SK-N-SH (cell line): ENCODE data around the gene RASSF9. TPM values are rescaled to one million over a fixed set of nuclear protein-coding genes. Genes with fewer than 3 reads are reported as not detected.

Experiments
- CTCF ChIA-PET: fragments of 300-600, 350-600 bp; formaldehyde crosslinking; extraction: SDS; loops from one replicate; lab custom pipeline; 2021; lab: Yijun Ruan, JAX
- POLR2A ChIA-PET: fragments of 350-600 bp; sonication (Branson Sonifier 250); formaldehyde crosslinking; extraction: SDS; loops from one replicate; lab custom pipeline; 2020; ENCODE audit warnings: antibody characterized with exemption, inconsistent platforms; lab: Yijun Ruan, JAX
- DNase-seq: peaks from one replicate; pipeline ENCODE4 v3.0.0; 2012
- H2AFZ ChIP-seq: fragments of 200-600 bp; sonication (generic); 2 replicates; pipeline ENCODE4 v1.8.1; 2016; ENCODE audit warnings: antibody characterized with exemption, mild to moderate bottlenecking, low read depth
- H3F3A ChIP-seq: fragments of 200-600 bp; sonication (generic); replicated peaks from 2 replicates; pipeline ENCODE3; 2016; ENCODE audit warnings: antibody characterized with exemption, mild to moderate bottlenecking; ENCODE audit not compliant: insufficient read depth
- H3K27ac ChIP-seq, 2 experiments: fragments of 200-500 bp in 1 of 2; fragments of 200-600 bp in 1 of 2; sonication (Bioruptor generic) in 1 of 2; sonication (generic), shearing (Covaris generic) in 1 of 2; 2 replicates each; pipeline versions ENCODE4 v1.5.1 to v1.6.1; 2014 to 2016; ENCODE audit warnings: low read depth in 2 of 2, inconsistent platforms in 1 of 2, low read length in 1 of 2, mild to moderate bottlenecking in 1 of 2, mixed read lengths in 1 of 2
- H3K27me3 ChIP-seq: fragments of 200-600 bp; sonication (generic), shearing (Covaris generic); 2 replicates; pipeline ENCODE4 v1.6.1; 2016; ENCODE audit warnings: mixed run types; ENCODE audit not compliant: insufficient read depth
- H3K36me3 ChIP-seq, 2 experiments: fragments of 200-500 bp in 1 of 2; fragments of 200-600 bp in 1 of 2; sonication (Bioruptor generic) in 1 of 2; sonication (generic) in 1 of 2; replicated peaks in 1 of 2; 2 replicates each; pipeline versions ENCODE3 to v1.5.1; 2014 to 2016; ENCODE audit warnings: low read length in 1 of 2, mild to moderate bottlenecking in 1 of 2; ENCODE audit not compliant: insufficient read depth in 2 of 2, control insufficient read depth in 1 of 2
- H3K4me1 ChIP-seq, 2 experiments: fragments of 200-500 bp in 1 of 2; fragments of 200-600 bp in 1 of 2; sonication (Bioruptor generic) in 1 of 2; sonication (generic), shearing (Covaris generic) in 1 of 2; 2 replicates each; pipeline versions ENCODE4 v1.5.1 to v1.6.1; 2014 to 2016; ENCODE audit warnings: low read depth in 1 of 2, low read length in 1 of 2, mixed run types in 1 of 2; ENCODE audit not compliant: insufficient read depth in 2 of 2, control insufficient read depth in 1 of 2
- H3K4me2 ChIP-seq: fragments of 200-600 bp; sonication (generic), shearing (Covaris generic); 2 replicates; pipeline ENCODE4 v1.6.1; 2017; ENCODE audit warnings: mixed run types
- H3K4me3 ChIP-seq, 2 experiments: fragments of 200-500 bp in 1 of 2; fragments of 200-600 bp in 1 of 2; sonication (Bioruptor generic) in 1 of 2; sonication (generic), shearing (Covaris generic) in 1 of 2; 2 replicates each; pipeline versions ENCODE4 v1.5.1 to v1.8.1; 2014 to 2016; ENCODE audit warnings: low read depth in 2 of 2, inconsistent platforms in 1 of 2, low read length in 1 of 2, mild to moderate bottlenecking in 1 of 2, mixed read lengths in 1 of 2, moderate library complexity in 1 of 2
- H3K79me2 ChIP-seq: fragments of 200-600 bp; sonication (generic); 2 replicates; pipeline ENCODE4 v1.8.1; 2017; ENCODE audit warnings: mild to moderate bottlenecking; ENCODE audit not compliant: insufficient read depth
- H3K9ac ChIP-seq: fragments of 200-600 bp; sonication (generic); 2 replicates; pipeline ENCODE4 v1.6.1; 2017; ENCODE audit warnings: mixed run types
- H3K9me2 ChIP-seq: fragments of 200-600 bp; sonication (generic); 2 replicates; pipeline ENCODE4 v1.6.1; 2017; ENCODE audit warnings: mixed run types
- H3K9me3 ChIP-seq: fragments of 200-600 bp; sonication (generic); 2 replicates; pipeline ENCODE4 v1.6.1; 2017; ENCODE audit warnings: mixed run types, mild to moderate bottlenecking, moderate library complexity
- H4K20me1 ChIP-seq: fragments of 200-600 bp; sonication (generic); 2 replicates; pipeline ENCODE4 v1.6.1; 2017; ENCODE audit warnings: mild to moderate bottlenecking, mixed run types; ENCODE audit not compliant: insufficient read depth
- CHD2 ChIP-seq: fragments of 150-350 bp; IDR thresholded peaks from 2 replicates; pipeline ENCODE4 v1.6.1; 2018; ENCODE audit warnings: low read length; ENCODE audit not compliant: partially characterized antibody
- EP300 ChIP-seq, 2 experiments: IDR thresholded peaks; 2 replicates each; pipeline versions ENCODE4 v1.4.0 to v1.6.1; 2012; ENCODE audit warnings: borderline replicate concordance in 1 of 2, low read depth in 1 of 2, low read length in 1 of 2
- FOSL2 ChIP-seq: IDR thresholded peaks from 2 replicates; pipeline ENCODE4 v1.4.0; 2012; ENCODE audit warnings: low read depth, mild to moderate bottlenecking, moderate library complexity, borderline replicate concordance
- FOXJ3 ChIP-seq: sonication (generic); formaldehyde crosslinking; IDR thresholded peaks from 2 replicates; pipeline ENCODE4 v1.5.1; 2020; ENCODE audit warnings: mild to moderate bottlenecking, missing genetic modification reagents
- FOXM1 ChIP-seq: IDR thresholded peaks from 2 replicates; pipeline ENCODE4 v1.4.0; 2012; ENCODE audit warnings: low read depth, mild to moderate bottlenecking
- GABPA ChIP-seq: IDR thresholded peaks from 2 replicates; pipeline ENCODE4 v1.4.0; 2012; ENCODE audit warnings: low read depth, mild to moderate bottlenecking
- GATA2 ChIP-seq: sonication (generic); formaldehyde crosslinking; IDR thresholded peaks from 2 replicates; pipeline ENCODE4 v1.5.0; 2020; ENCODE audit warnings: mild to moderate bottlenecking, missing genetic modification reagents
- JUND ChIP-seq: IDR thresholded peaks from 2 replicates; pipeline ENCODE4 v1.4.0; 2012
- MEF2A ChIP-seq: IDR thresholded peaks from 2 replicates; pipeline ENCODE4 v1.4.0; 2012; ENCODE audit warnings: low read depth, borderline replicate concordance
- MXI1 ChIP-seq: IDR thresholded peaks from 2 replicates; pipeline ENCODE4 v1.6.1; 2012; ENCODE audit warnings: mild to moderate bottlenecking, low read depth, low read length, improper control_type of control experiment
- NRF1 ChIP-seq: IDR thresholded peaks from 2 replicates; pipeline ENCODE4 v1.6.1; 2012; ENCODE audit warnings: low read depth, mild to moderate bottlenecking, low read length
- PBX3 ChIP-seq: IDR thresholded peaks from 2 replicates; pipeline ENCODE4; 2012
- POLR2AphosphoS5 ChIP-seq: IDR thresholded peaks from 2 replicates; pipeline ENCODE4 v1.6.1; 2012; ENCODE audit warnings: low read depth, low read length
- RCOR1 ChIP-seq: fragments of 150-350 bp; IDR thresholded peaks from 2 replicates; pipeline ENCODE4 v1.6.1; 2017; ENCODE audit warnings: antibody characterized with exemption, low read length
- REST ChIP-seq: IDR thresholded peaks from 2 replicates; pipeline ENCODE4 v1.6.1; 2012; ENCODE audit warnings: mild to moderate bottlenecking, low read depth, low read length, moderate library complexity
- RFX5 ChIP-seq: IDR thresholded peaks from 2 replicates; pipeline ENCODE4 v1.6.1; 2012; ENCODE audit warnings: mild to moderate bottlenecking, improper control_type of control experiment, low read length
- RXRA ChIP-seq: IDR thresholded peaks from 2 replicates; pipeline ENCODE4 v1.4.0; 2012; ENCODE audit warnings: low read depth, mild to moderate bottlenecking, borderline replicate concordance
- SIN3A ChIP-seq: IDR thresholded peaks from 2 replicates; pipeline ENCODE4 v1.6.1; 2012; ENCODE audit warnings: low read depth, mild to moderate bottlenecking, low read length, moderate library complexity, borderline replicate concordance
- TAF1 ChIP-seq: IDR thresholded peaks from 2 replicates; pipeline ENCODE4 v1.6.1; 2012; ENCODE audit warnings: low read depth, mild to moderate bottlenecking, low read length, moderate library complexity, borderline replicate concordance
- TEAD4 ChIP-seq: IDR thresholded peaks from 2 replicates; pipeline ENCODE4 v1.4.0; 2012; ENCODE audit warnings: mild to moderate bottlenecking, borderline replicate concordance; ENCODE audit not compliant: insufficient read depth
- USF1 ChIP-seq: IDR thresholded peaks from 2 replicates; pipeline ENCODE4 v1.4.0; 2012; ENCODE audit warnings: low read depth, borderline replicate concordance
- ZBTB33 ChIP-seq: IDR thresholded peaks from 2 replicates; pipeline ENCODE4 v1.4.0; 2012; ENCODE audit warnings: low read depth, borderline replicate concordance
- WGBS: methylation state at CpG from one replicate; pipeline ENCODE4 v1.1.6; 2017; ENCODE audit warnings: low lambda C conversion rate; 5-methylcytosine and 5-hydroxymethylcytosine counted together
- polyA plus RNA-seq, 3 experiments: library from polyadenylated mRNA; depleted of rRNA; stranded (reverse); fragments of >200 nt; gene quantifications; 2 replicates each; pipeline ENCODE4 v1.2.3, GENCODE V29; 2012

Gene RASSF9
- polyA plus RNA-seq, 1 of the 3 experiments (the other 2 are of a cell fraction), result 0.21 TPM

GRCh38 chr12:85781766-85782165 is 54.4 kb downstream of the RASSF9 start:
- TF ChIP-seq POLR2AphosphoS5 (no peak), PBX3 (no peak), RCOR1 (no peak), TAF1 (no peak), JUND (no peak), RXRA (no peak)
- ChIA-PET CTCF (no interaction called here), POLR2A (no interaction called here)
- no peaks in the 10 kb centered on the region for H4K20me1 ChIP-seq
- H3K4me3 ChIP-seq, result no peak overlapping the region
- no peak for DNase-seq
- no peak overlapping the region for H3K4me2 ChIP-seq
- 0 out of 2 replicates have a peak overlapping the region, but pooled peaks have one; percentile 45 for H2AFZ ChIP-seq
- no peaks in the 10 kb centered on the region for H3K36me3 ChIP-seq
- peaks cover 0 to 5% of the 10 kb centered on the region in 2 experiments; a peak in 1 of 4 replicates for H3K4me1 ChIP-seq
- no peaks in the 10 kb centered on the region for H3K79me2 ChIP-seq
- H3K27me3 ChIP-seq, result no peaks in the 10 kb centered on the region
- H3F3A ChIP-seq, result no peaks in the 10 kb centered on the region
- H3K9me2 ChIP-seq, result no peaks in the 10 kb centered on the region
- H3K27ac ChIP-seq, result no peak overlapping the region
- no peak overlapping the region for H3K9ac ChIP-seq
- H3K9me3 ChIP-seq, result no peaks in the 10 kb centered on the region

- no peaks in the 10 kb centered on the region for H3K36me3 ChIP-seq
- no peaks in the 10 kb centered on the region for H3K79me2 ChIP-seq
- WGBS, result 33% methylated on average over 2 of the region's 2 CpGs
- H3K9me2 ChIP-seq, result no peaks in the 10 kb centered on the region
- no peaks in the 10 kb centered on the region for H3F3A ChIP-seq
- H3K27me3 ChIP-seq, result no peaks in the 10 kb centered on the region
- TF ChIP-seq FOSL2 (no peak), GATA2 (no peak), USF1 (no peak), JUND (no peak), NRF1 (no peak), MEF2A (no peak), ZBTB33 (no peak), FOXJ3 (CRISPR knock-in tag) (no peak), FOXM1 (no peak), RFX5 (no peak), REST (no peak), TAF1 (no peak), CHD2 (no peak), EP300 (IDR thresholded peaks at IDR 0.05; ENCODE audit: borderline replicate concordance in 1 of 2, low read depth in 1 of 2, low read length in 1 of 2) (no peak), TEAD4 (no peak), RXRA (no peak), GABPA (no peak), MXI1 (no peak), SIN3A (no peak), POLR2AphosphoS5 (no peak)
- peaks cover 0 to 5% of the 10 kb centered on the region in 2 experiments; a peak in 1 of 4 replicates for H3K4me1 ChIP-seq
- H3K27ac ChIP-seq, result no peak overlapping the region
- H2AFZ ChIP-seq, result no peak overlapping the region
- no peak for DNase-seq
- ChIA-PET POLR2A (no interaction called here), CTCF (no interaction called here)
- H4K20me1 ChIP-seq, result no peaks in the 10 kb centered on the region
- H3K9me3 ChIP-seq, result no peaks in the 10 kb centered on the region
- H3K4me3 ChIP-seq, result no peak overlapping the region
- H3K4me2 ChIP-seq, result no peak overlapping the region
- H3K9ac ChIP-seq, result no peak overlapping the region
Measured at GRCh38 chr12:85779768-85780167, 56.4 kb downstream of the RASSF9 start.
